Measurements from ENCODE around the gene DPEP2.
"Not testable (repeated sequence)": the region's sequence is repeated elsewhere in the genome, so short reads cannot be mapped to it uniquely, and the experiment has no call there.

The DPEP2 gene

DNA sequence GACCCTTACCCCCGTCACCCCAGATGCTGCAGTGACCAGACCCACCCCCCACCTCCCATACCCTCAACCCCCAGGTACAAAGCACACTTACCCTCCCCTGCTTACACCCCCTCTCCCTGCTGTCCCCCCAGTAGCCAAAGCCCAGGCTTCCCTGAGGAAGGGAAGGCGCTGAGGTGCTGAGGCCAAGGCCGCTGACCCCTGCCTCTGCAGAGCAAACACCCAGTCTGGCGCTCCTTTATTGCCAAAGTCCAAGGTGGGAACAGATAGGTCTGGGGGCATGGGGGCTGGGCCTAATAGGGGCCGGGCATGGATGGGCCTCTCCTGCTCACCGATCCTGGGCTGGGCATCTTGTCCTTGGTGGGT, 56.0 kb downstream of the DPEP2 start:
- Histone ChIP-seq H3K9ac (ENCODE audit: low read length) (no peak overlapping the region), H3K4me1 (ENCODE audit: control insufficient read depth, insufficient read depth, low read length) (peaks cover 20% of the 10 kb centered on the region), H3K27me3 (ENCODE audit: control insufficient read depth, insufficient read depth, low read length) (no peaks in the 10 kb centered on the region), H3K4me3 (ENCODE audit: low read length) (no peak overlapping the region), H3K9me3 (ENCODE audit: control insufficient read depth, low read length) (no peaks in the 10 kb centered on the region), H3K36me3 (ENCODE audit: control insufficient read depth, insufficient read depth, low read length) (no peaks in the 10 kb centered on the region)

DNA sequence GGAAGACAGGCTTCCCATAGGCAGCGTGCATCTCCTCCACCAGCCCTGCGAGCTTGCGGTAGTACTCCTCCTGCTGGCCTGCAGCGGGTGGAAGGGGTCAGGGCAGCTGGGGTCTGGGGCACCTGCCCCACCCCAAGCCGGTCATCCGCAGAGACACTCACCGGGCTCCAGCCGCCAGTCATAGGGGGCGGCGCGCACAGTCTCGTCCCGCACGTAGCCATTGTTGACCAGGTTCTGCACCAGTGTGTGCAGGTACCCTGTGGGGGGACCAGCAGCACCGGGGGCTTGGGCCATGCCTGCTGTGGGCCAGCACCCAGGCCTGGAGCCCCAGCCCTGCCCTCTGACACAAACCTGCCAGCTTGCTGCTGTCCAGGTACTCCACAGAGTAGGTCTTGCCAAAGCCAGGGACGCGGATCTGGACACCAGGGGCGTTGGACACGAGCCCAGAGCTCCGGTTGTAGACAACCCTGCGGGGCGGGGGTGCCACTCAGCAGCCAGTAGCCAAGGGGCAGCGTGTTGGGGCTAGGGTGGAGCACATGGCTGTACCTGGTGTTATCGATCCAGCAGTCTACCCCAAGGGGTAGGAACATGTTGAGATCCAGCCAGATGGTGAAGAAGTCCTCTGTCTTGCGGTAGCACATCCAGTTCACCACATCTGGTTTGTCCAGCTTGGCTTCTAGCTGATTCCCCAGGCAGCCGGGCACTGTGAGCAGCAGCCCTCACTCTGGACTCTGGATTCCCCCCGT, 56.6 kb downstream of the DPEP2 start:
- Histone ChIP-seq H3K9me3 (ENCODE audit: control insufficient read depth, low read length) (no peaks in the 10 kb centered on the region), H3K27me3 (ENCODE audit: control insufficient read depth, insufficient read depth, low read length) (no peaks in the 10 kb centered on the region), H3K4me1 (ENCODE audit: control insufficient read depth, insufficient read depth, low read length) (peaks cover 20% of the 10 kb centered on the region), H3K36me3 (ENCODE audit: control insufficient read depth, insufficient read depth, low read length) (no peaks in the 10 kb centered on the region), H3K4me3 (ENCODE audit: low read length) (no peak overlapping the region), H3K9ac (ENCODE audit: low read length) (no peak overlapping the region)

DNA sequence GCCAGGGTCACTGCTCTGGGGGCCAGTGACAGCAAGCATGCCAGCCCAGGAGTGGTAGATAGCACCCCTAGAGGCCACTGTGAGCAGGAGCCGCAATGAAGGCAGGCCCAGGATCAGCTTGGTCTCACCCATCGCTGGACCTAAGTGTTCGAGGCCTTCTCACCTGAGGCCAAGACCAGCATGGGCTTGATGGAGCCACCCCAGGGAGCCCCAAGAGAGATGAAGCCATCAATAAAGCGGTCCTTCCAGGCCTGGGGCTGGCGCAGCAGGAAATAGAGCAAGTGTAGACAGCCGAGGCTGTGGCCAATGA, 57.1 kb downstream of the DPEP2 start:
- Histone ChIP-seq H3K36me3 (ENCODE audit: control insufficient read depth, insufficient read depth, low read length) (no peaks in the 10 kb centered on the region), H3K4me1 (ENCODE audit: control insufficient read depth, insufficient read depth, low read length) (peaks cover 23% of the 10 kb centered on the region)

DNA sequence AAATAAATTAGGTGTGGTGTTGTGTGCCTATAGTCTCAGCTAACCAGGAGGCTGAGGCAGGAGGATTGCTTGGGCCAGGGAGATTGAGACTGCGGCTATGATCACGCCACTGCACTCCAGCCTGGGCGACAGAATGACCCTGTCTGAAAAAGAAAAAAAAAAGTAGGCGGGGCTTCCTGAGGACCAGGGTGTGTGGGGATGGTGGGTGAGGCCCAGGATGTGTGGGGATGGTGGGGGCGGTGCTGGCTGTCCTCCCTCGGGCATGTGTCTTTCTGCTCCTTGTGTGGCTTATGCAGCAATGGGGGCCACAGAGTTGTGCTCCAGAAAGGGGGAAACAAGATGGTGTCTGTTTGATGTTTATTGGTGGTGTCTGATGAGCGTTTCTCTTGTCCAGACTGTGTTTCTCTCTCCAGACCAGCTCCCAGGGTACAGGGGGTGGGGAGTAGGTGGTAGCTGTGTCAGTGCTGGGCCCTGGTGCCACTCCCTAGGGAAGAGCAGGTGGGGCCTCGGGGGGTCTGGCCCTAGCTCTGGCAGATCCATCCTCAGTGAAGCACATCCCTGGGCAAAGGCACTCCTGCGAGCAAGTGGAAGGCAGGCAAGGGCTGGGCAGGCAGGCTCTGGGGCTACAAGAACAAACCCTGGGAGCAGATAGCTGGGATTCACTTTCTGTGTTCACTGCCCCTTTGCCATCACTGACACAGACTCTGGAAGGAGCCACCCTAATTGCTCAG, 57.6 kb downstream of the DPEP2 start:
- no peak overlapping the region for H3K9ac ChIP-seq (ENCODE audit: low read length)
- H3K27me3 ChIP-seq (ENCODE audit: control insufficient read depth, insufficient read depth, low read length): no peaks in the 10 kb centered on the region
- no peak overlapping the region for H3K4me3 ChIP-seq (ENCODE audit: low read length)
- no peaks in the 10 kb centered on the region for H3K9me3 ChIP-seq (ENCODE audit: control insufficient read depth, low read length)
- peaks cover 27% of the 10 kb centered on the region for H3K4me1 ChIP-seq (ENCODE audit: control insufficient read depth, insufficient read depth, low read length)
- H3K36me3 ChIP-seq (ENCODE audit: control insufficient read depth, insufficient read depth, low read length): no peaks in the 10 kb centered on the region

More for the DNA sequence above, 57.1 kb downstream of the DPEP2 start:
- Histone ChIP-seq H3K4me3 (ENCODE audit: low read length) (no peak overlapping the region), H3K9me3 (ENCODE audit: control insufficient read depth, low read length) (no peaks in the 10 kb centered on the region), H3K27me3 (ENCODE audit: control insufficient read depth, insufficient read depth, low read length) (no peaks in the 10 kb centered on the region), H3K9ac (ENCODE audit: low read length) (no peak overlapping the region)

DNA sequence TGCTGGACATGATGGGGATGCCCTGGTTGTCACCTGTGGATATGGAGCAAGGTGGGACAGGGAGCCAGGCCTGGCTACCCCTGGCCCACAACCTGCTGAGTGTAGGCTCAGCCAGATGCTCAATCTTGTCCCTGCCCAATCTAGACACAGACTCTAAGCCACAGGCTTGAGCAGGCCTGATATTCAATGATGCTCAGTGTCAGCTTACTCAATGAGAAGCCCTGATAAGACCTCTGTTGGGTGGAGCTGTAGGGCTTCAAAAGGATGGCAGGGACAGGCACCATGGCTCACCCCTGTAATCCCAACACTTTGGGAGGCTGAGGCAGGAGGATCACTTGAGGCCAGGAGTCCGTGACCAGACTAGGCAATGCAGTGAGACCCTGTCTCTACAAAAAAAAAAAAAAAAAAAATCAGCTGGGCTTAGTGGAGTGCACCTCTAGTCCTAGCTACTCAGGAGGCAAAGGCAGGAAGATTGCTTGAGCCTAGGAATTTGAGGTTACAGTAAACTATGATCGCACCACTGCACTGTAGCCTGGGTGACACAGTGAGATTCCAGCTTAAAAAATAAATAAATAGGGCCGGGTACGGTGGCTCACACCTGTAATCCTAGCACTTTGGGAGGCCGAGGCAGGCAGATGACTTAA, 58.7 kb downstream of the DPEP2 start:
- H3K36me3 ChIP-seq (ENCODE audit: control insufficient read depth, insufficient read depth, low read length): no peaks in the 10 kb centered on the region
- H3K9ac ChIP-seq (ENCODE audit: low read length): no peak overlapping the region
- H3K4me3 ChIP-seq (ENCODE audit: low read length): no peak overlapping the region

DNA sequence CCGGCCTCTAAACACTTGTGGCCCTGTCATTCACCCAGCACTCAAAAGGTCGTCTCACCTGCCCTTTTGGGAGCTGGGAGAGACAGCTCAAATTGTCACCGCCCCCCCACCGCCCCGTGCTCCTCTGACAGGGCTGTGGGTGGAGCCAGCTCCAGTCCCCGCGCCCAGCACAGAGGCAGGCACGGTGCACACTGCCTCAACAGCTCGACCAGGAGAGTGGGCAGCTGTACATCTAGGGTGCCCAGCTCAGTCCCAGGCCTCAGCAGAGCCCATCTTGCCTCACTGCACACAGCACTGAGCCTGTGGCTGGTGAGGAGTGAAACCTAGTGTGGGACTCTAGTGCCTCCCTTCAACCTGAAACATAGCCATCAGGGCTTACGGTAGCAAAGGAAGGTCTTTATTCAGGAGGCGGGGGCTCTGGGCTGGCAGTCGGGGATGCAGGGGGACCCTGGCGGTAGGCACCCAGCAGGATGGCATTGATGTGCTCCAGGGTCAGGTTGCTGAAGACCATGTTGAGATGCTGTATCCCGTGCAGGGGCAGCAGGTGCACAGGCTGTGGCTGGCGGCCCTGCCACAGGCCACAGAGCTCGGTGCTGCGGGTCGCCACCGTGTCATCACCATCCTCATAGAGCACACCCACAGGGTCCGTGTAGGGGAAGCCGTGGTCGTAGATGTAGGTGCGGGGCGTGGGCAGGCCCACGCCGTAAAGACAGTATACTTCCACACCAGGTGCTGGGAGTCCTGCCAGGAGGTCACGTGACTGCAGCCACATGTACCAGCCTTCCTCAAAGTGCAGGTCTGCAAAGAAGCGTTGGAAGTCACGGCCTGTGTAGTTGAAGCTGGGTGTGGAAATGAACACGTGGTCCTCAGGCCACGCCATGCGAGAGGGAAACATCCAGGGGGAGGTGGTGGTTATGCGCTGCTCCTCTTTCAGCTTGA, 59.5 kb downstream of the DPEP2 start:
- no peaks in the 10 kb centered on the region for H3K36me3 ChIP-seq (ENCODE audit: control insufficient read depth, insufficient read depth, low read length)
- H3K4me3 ChIP-seq (ENCODE audit: low read length): no peak overlapping the region
- H3K9me3 ChIP-seq (ENCODE audit: control insufficient read depth, low read length): no peaks in the 10 kb centered on the region
- H3K9ac ChIP-seq (ENCODE audit: low read length): no peak overlapping the region
- peaks cover 35% of the 10 kb centered on the region for H3K4me1 ChIP-seq (ENCODE audit: control insufficient read depth, insufficient read depth, low read length)
- no peaks in the 10 kb centered on the region for H3K27me3 ChIP-seq (ENCODE audit: control insufficient read depth, insufficient read depth, low read length)

More for the DNA sequence above, 58.7 kb downstream of the DPEP2 start:
- Histone ChIP-seq H3K27me3 (ENCODE audit: control insufficient read depth, insufficient read depth, low read length) (no peaks in the 10 kb centered on the region), H3K9me3 (ENCODE audit: control insufficient read depth, low read length) (no peaks in the 10 kb centered on the region), H3K4me1 (ENCODE audit: control insufficient read depth, insufficient read depth, low read length) (peaks cover 27% of the 10 kb centered on the region)

DNA sequence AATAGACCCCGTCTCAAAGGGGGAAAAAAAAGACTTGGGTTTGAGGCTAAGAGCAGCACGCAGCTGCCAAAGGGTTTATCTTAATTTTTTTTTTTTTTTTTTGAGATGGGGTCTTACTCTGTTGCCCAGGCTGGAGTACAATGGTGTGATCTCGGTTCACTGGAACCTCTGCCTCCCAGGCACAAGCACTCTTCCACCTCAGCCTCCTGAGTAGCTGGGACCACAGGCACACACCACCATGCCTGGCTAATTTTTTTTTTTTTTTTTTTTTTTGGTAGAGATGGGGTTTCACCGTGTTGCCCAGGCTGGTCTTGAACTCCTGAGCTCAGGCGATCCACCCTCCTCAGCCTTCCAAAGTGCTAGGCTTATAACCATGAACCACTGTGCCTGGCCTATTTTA, 61.6 kb downstream of the DPEP2 start:
- not testable (repeated sequence) for H3K4me3 ChIP-seq (ENCODE audit: low read length); H3K9me3 ChIP-seq (ENCODE audit: control insufficient read depth, low read length); H3K27me3 ChIP-seq (ENCODE audit: control insufficient read depth, insufficient read depth, low read length); H3K36me3 ChIP-seq (ENCODE audit: control insufficient read depth, insufficient read depth, low read length); H3K9ac ChIP-seq (ENCODE audit: low read length)
- H3K4me1 ChIP-seq (ENCODE audit: control insufficient read depth, insufficient read depth, low read length): peaks cover 31% of the 10 kb centered on the region
